NCI-H2227 (cell line): ENCODE results near the gene CLEC18B.
"Not testable (repeated sequence)": the region's sequence is repeated elsewhere in the genome, so short reads cannot be mapped to it uniquely, and the experiment has no call there.

Source experiments
- DNase-seq: peaks from one replicate; lab custom pipeline; 2025; ENCODE audit not compliant: unreplicated experiment; lab: John Stamatoyannopoulos, UW

The CLEC18B gene

GRCh38 chr16:74407362-74407705, 13.9 kb downstream of the CLEC18B start:
- not testable (repeated sequence) for DNase-seq

- not testable (repeated sequence) for DNase-seq
Observed at GRCh38 chr16:74406600-74407361, 14.5 kb downstream of the CLEC18B start.

GRCh38 chr16:74404148-74404933, 16.9 kb downstream of the CLEC18B start:
- DNase-seq: not testable (repeated sequence)

GRCh38 chr16:74400238-74400637, 21.0 kb downstream of the CLEC18B start:
- not testable (repeated sequence) for DNase-seq

GRCh38 chr16:74398212-74398895, 22.9 kb downstream of the CLEC18B start:
- not testable (repeated sequence) for DNase-seq

GRCh38 chr16:74396521-74397017, 24.7 kb downstream of the CLEC18B start:
- not testable (repeated sequence) for DNase-seq

- not testable (repeated sequence) for DNase-seq
Observed at GRCh38 chr16:74394604-74395003, 26.7 kb downstream of the CLEC18B start.

- DNase-seq: not testable (repeated sequence)
Observed at GRCh38 chr16:74394131-74394530, 27.1 kb downstream of the CLEC18B start.

- not testable (repeated sequence) for DNase-seq
Observed at GRCh38 chr16:74391454-74392050, 29.7 kb downstream of the CLEC18B start.

GRCh38 chr16:74382339-74383034, 38.8 kb downstream of the CLEC18B start:
- not testable (repeated sequence) for DNase-seq

- DNase-seq: not testable (repeated sequence)
Observed at GRCh38 chr16:74373847-74374184, 47.5 kb downstream of the CLEC18B start.

- DNase-seq: no peak
Observed at GRCh38 chr16:74372953-74373846, 48.1 kb downstream of the CLEC18B start.

- no peak for DNase-seq
Observed at GRCh38 chr16:74372369-74372768, 48.9 kb downstream of the CLEC18B start.

- DNase-seq: not testable (repeated sequence)
Observed at GRCh38 chr16:74370338-74371135, 50.7 kb downstream of the CLEC18B start.

GRCh38 chr16:74368002-74368911, 53.0 kb downstream of the CLEC18B start:
- DNase-seq: peak; percentile 95

GRCh38 chr16:74367469-74368001, 53.7 kb downstream of the CLEC18B start:
- DNase-seq: peak; percentile 62
